ENCODE measurements around the gene FXYD7.

Gene FXYD7

GRCh38 chr19:35112995-35113688 lies 29.9 kb upstream of the FXYD7 start:
- DNase-seq, result no peak

- no peak for DNase-seq
Measured at GRCh38 chr19:35114353-35115176, 28.5 kb upstream of the FXYD7 start.

GRCh38 chr19:35115177-35115951 lies 27.7 kb upstream of the FXYD7 start, which contains the start of gene FXYD3:
Gene FXYD3, plus strand, starts transcription at chr19:35115823. Its CDS starts 3,554 bp downstream, at chr19:35119377.
- no peak for DNase-seq

GRCh38 chr19:35116072-35116801 lies 26.8 kb upstream of the FXYD7 start:
- no peak for DNase-seq

GRCh38 chr19:35117116-35117515 lies 25.9 kb upstream of the FXYD7 start:
- DNase-seq, result no peak

- DNase-seq, result no peak
Measured at GRCh38 chr19:35117799-35118198, 25.3 kb upstream of the FXYD7 start.

GRCh38 chr19:35118268-35119020 lies 24.6 kb upstream of the FXYD7 start:
- no peak for DNase-seq

- DNase-seq, result no peak
Measured at GRCh38 chr19:35119091-35119490, 24.0 kb upstream of the FXYD7 start.

GRCh38 chr19:35119578-35120155 lies 23.4 kb upstream of the FXYD7 start:
- DNase-seq, result no peak

- DNase-seq, result peak; percentile 12
Measured at GRCh38 chr19:35120492-35120891, 22.6 kb upstream of the FXYD7 start.

- no peak for DNase-seq
Measured at GRCh38 chr19:35120898-35121297, 22.2 kb upstream of the FXYD7 start.

- no peak for DNase-seq
Measured at GRCh38 chr19:35122687-35123551, 20.1 kb upstream of the FXYD7 start.

- no peak for DNase-seq
Measured at GRCh38 chr19:35123573-35123972, 19.5 kb upstream of the FXYD7 start.

- DNase-seq, result peak; percentile 84
Measured at GRCh38 chr19:35124098-35125060, 18.7 kb upstream of the FXYD7 start.

GRCh38 chr19:35125270-35125717 lies 17.8 kb upstream of the FXYD7 start:
- no peak for DNase-seq

GRCh38 chr19:35125749-35126623 lies 17.1 kb upstream of the FXYD7 start:
- no peak for DNase-seq

GRCh38 chr19:35126624-35126959 lies 16.5 kb upstream of the FXYD7 start:
- no peak for DNase-seq

- no peak for DNase-seq
Measured at GRCh38 chr19:35127871-35128270, 15.2 kb upstream of the FXYD7 start.
